HG03342 (cell line): ENCODE measurements around the gene METTL16.
"Not testable (repeated sequence)": the region's sequence is repeated elsewhere in the genome, so short reads cannot be mapped to it uniquely, and the experiment has no call there.

Experiments
- ATAC-seq: cut with Tn5 transposase; IDR thresholded peaks from one replicate; pipeline ENCODE4 v1.9.1; 2021; ENCODE audit warnings: mild to moderate bottlenecking, moderate library complexity; ENCODE audit not compliant: unreplicated experiment

Gene METTL16, protein sequence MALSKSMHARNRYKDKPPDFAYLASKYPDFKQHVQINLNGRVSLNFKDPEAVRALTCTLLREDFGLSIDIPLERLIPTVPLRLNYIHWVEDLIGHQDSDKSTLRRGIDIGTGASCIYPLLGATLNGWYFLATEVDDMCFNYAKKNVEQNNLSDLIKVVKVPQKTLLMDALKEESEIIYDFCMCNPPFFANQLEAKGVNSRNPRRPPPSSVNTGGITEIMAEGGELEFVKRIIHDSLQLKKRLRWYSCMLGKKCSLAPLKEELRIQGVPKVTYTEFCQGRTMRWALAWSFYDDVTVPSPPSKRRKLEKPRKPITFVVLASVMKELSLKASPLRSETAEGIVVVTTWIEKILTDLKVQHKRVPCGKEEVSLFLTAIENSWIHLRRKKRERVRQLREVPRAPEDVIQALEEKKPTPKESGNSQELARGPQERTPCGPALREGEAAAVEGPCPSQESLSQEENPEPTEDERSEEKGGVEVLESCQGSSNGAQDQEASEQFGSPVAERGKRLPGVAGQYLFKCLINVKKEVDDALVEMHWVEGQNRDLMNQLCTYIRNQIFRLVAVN

DNA sequence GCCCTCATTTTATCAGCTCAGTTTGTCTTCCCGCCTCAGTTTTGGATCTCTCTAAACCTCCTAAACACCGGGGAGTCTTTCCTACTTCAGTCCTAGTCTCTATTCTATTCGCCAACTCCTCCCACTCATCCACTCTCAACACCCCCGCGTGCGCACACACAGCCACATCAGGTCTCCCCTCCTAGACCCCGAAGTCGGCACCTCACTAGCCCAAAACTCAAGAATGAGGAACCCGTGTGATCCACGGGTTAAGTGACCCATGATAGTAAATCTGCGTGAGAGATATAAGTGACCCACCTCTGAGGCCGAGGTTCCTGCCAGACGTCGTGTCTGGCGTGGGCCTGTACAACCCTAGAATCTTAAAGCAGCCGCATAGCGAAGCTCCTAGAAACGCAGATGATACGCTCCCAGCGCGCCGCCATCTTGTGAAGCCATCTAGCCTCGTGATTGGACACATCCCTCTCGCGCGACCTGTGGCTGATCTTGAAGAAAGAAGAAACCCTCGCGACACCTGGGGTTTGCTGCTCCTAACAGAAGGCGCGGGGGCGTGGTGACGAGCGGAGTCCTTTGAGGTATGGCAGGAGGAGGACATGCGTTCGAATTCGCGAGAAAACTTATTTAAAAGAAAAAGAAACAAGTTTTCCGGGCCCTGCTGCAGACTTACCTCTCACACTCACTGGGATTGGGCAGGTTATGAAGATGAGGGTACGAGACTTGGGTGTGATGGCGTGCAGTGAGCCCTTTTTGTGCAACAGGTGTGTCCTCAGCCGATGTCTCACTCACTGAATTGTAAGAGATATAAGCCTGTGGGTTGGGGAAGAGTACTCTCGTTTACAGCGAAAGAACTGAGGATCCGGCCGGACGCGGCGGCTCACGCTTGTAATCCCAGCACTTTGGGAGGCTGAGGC is at the start of gene METTL16:
METTL16 (minus strand) TSS at position 427 of the 908 bp plus-strand sequence. CDS start 9,557 bp downstream, outside the sequence.
- peak; percentile 94 for ATAC-seq

DNA sequence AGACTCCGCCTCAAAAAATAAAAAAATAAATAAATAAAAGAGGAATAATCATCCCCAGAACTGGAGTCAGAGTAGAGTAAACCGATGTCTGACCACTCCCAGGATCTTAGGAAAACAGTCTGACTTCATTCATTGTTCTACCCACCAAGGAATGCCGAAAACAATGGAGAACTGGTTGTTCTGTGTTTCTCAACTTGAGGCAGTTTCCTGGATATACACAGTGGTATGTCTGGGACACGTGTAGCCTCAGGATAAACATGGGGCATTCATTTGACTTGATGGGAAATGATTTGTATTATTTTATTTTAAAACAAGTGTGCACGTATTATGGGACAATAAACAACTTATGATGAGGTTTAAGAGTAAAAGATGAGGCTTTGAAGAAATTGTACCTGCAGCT is 49.0 kb upstream of the METTL16 start:
- no peak for ATAC-seq

DNA sequence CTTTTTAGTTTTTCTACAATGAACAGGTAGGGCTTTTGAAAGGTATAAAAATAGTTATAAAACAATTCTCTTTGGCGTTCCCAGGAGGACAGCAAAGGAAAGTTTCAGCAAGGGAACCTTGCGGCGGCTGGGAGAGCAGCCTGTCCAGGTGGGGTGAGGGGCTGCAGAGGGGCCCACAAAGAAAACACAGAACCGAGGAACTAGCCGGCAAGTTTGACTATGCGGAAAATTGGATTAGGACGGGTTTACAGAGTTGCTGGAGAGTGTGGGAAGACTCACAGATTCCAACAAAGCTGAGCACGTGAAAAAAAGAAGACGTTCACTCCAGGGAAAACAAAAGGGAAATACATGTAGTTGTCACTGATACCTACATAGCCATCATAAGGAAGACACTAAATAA is 40.2 kb upstream of the METTL16 start:
- no peak for ATAC-seq

DNA sequence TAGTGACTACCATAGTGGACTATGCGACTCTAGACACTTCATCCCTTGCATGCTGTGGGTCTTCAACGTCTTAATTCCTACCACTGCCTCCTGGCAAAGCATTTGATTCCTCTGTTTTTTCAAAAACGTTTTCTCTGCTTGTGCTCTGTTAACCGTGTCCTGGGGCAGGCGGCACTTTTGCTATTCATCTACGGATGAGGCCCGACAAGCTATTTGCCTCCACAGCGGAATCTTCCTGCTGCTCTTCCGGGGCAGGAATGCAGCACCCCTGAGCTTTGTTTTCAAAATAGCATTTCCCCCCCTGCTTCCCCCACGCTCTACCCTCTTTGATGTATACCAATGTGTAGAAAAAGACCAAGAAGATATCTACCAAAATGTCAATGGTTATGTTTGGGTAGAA is 39.8 kb upstream of the METTL16 start:
- no peak for ATAC-seq

DNA sequence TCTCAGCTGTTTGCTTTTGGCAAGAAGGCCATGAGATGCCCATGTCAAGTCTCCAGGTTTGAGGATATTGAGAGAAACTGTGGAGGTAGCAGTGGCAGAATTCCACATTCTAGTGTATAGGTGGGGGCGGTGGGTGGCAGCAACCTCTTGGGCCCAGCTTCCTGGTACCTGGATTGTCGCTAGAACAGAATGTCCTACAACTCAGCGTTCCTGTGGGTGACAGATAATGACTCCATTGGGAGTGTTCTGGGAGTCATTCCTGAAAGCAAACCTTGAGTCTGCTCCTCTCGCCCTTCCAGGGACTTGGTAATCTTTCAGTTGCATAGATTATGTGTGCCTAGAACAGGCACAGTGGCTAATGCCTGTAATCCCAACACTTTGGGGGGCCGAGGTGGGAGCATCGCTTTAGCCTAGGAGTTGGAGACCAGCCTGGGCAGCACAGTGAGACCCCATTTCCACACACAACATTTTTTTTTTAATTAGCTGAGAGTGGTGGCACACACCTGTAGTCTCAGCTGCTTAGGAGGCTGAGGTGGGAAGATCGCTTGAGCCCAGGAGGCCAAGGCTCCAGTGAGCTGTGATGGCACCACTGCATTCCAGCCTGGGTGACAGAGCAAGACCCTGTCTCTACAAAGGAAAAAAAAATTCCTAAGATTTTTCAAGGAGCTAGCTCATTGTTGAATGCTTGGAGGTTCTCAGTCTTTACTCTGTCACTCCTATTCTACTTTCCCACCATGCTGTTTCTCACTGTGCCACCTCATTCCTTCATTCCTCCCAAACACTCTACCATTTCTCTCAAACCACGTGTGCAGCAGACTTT is 37.9 kb upstream of the METTL16 start:
- no peak for ATAC-seq

DNA sequence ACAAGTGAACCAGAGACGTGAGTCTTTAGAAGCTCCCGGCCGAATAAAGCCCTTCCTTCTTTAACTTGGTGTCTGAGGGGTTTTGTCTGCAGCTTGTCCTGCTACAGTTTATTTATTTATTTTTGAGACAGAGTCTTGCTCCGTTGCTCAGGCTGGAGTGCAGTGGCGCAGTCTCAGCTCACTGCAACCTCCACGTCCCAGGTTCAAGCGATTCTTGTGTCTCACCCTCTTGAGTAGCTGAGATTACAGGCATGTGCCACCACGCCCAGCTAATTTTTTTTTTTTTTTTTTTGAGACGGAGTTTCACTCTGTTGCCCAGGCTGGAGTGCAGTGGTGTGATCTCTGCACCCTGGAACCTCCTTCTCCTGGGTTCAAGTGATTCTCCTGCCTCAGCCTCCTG is 36.3 kb upstream of the METTL16 start:
- not testable (repeated sequence) for ATAC-seq

DNA sequence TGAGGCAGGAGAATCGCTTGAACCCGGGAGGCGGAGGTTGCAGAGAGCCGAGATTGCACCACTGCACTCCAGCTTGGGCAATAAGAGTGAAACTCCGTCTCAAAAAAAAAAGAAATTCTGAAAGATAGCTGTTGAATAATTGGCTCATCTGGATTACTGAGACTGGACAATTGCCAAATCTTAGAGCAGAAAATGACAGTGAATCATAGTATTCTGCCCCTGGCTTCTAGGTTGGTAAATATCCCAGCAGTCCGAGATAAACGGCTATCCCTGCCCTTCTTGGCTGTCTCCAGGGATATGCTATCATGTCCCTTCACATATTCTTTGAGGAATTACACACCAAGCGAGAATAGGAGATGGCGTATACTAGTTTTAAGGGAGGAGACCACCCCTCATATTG is 35.5 kb upstream of the METTL16 start:
- no peak for ATAC-seq

DNA sequence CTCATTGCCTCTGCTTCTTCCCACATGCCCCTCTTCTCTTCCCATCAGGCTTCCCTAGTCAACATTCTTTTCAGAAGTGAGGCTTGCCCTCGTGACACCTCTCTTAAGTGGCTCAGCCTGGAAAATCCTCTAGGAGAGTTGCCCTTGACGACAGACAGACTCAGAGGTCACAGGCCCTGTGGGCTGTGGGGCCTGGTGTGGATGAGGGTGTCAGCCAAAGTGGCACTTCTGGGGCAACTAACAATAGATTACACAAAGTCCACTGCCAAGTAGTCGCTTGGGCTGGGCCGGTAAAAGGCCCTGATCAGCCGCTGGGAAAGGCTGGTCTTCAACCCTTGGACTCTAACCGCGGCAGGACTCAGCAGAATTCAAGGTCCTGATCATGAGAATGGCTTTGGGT is 33.7 kb upstream of the METTL16 start:
- no peak for ATAC-seq

DNA sequence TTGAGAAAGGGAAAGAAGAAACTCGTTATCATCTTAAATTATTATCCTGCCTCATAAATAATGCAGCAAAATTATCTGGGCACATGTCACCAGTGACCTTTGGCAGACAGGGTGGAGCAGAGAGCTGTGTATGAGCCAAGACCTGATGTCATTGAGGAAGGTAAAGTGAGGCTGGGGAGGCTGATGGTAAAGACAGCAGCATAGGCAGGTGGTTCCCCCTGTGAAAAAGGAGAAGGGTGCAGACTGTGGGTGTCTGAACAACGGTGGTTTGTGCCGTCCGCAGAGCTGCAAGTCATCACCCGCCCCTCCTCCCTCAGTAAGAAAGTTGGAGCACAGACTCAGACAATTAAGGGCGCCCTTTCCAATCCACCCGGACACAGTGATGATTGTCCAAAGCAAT is 30.8 kb upstream of the METTL16 start:
- ATAC-seq: no peak

DNA sequence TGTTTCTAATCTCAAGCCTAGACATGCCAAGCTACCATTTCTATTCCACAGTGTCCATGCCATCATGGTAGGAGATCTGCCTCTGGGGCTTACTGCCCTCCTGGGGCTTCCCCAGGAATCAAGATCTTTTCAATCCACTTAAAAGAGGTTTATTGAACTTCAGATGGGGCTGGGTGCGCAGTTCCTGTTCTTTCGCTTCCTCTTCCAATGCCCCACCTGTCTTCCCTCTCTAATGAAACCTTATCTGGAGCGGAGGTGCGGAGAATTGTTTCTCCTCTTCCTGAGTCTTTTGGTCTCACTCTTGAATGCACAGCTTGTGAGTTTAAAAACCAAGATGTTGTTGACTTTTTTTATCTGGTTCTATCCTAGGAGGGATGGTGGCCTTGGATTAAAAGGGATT is 30.4 kb upstream of the METTL16 start:
- no peak for ATAC-seq

DNA sequence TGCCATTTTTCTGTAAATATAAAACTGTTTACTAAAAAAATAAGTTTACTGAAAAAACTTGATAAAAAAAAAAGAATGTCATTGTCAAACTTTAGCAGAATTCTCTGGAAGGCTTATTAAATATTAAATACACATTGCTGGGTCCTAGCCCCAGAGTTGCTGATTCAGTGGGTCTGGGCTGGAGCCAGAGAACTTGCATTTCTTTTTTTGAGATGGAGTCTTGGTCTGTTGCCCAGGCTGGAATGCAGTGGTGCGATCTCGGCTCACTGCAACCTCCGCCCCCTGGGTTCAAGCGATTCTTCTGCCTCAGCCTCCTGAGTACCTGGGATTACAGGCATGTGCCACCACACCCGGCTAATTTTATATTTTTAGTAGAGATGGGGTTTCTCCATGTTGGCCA is 25.9 kb upstream of the METTL16 start:
- not testable (repeated sequence) for ATAC-seq

DNA sequence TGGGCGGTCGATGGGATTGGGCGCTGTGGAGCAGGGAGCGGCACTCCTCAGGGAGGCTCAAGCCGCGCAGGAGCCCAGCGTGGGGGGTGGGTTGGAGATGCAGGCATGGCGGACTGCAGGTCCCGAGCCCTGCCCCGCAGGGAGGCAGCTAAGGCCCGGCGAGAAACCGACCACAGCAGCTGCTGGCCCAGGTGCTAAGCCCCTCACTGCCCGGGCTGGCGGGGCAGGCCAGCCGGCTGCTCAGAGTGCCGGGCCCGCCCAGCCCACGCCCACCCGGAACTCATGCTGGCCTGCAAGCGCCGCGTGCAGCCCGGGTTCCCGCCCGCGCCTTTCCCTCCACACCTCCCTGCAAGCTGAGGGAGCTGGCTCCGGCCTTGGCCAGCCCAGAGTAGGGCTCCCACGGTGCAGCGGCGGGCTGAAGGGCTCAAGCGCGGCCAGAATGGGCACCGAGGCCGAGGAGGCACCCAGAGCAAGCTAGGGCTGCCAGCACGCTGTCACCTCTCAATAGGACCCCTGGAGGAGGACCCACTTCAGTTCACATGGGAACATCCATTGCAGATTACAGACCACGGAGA is 20.5 kb upstream of the METTL16 start:
- ATAC-seq: no peak

DNA sequence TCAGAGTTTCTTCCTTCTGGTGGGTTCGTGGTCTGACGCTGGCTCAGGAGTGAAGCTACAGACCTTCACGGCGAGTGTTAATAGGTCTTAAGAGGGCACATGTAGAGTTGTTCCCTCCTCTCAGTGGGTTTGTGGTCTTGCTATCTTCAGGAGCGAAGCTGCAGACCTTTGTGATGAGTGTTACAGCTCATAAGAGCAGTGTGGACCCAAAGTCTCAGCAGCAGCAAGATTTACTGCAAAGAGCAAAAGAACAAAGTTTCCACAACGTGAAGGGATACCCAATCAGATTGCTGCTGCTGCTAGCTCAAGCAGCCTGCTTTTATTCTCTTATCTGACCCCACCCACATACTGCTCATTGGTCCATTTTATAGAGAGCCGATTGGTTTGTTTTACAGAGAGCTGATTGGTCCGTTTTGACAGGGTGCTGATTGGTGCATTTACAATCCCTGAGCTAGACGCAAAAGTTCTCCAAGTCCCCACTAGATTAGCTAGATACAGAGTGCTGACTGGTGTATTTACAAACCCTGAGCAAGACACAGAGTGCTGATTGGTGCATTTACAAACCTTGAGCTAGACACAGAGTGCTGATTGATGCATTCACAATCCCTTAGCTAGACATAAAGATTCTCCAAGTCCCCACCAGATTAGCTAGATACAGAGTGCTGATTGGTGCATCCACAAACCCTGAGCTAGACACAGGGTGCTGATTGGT is 19.7 kb upstream of the METTL16 start:
- ATAC-seq: not testable (repeated sequence)

DNA sequence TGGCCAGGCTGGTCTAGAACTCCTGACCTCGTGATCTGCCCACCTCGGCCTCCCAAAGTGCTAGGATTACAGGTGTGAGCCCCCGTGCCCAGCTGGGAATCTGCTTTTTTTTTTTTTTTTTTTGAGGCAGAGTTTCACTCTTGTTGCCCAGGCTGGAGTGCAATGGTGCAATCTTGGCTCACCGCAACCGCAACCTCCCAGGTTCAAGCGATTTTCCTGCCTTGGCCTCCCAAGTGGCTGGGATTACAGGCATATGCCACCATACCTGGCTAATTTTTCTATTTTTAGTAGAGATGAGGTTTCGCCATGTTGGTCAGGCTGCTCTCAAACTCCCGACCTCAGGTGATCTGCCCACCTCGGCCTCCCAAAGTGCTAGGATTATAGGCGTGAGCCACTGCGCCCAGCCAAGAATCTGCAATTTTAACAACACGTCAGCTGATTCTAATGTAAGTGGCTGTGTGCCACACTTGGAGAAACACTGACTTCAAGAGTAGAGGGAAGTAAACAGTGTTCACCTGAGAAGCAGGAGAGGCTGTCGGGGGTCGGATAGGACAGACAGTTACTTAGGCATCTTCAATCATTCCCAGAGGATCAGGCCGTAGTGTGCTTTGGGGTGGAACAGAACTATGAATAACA is 10.2 kb upstream of the METTL16 start:
- ATAC-seq: not testable (repeated sequence)

DNA sequence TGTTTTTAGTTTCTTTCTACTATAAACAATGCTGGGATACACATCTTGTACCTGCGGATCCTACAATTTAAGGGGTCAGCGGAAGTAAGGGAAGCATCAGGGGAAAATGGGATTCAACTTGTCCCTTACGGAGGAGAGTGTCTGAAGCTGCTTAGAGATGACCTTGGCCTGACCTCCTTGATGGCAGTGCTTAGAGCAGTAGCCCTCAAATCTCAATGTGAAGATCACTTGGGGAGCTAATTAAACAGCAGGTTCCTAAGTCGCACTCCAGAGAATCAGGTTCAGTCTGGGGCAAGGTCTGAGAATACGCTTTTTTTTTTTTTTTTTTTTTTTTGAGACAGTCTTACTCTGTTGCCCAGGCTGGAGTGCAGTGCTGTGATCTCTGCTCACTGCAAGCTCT is 9.6 kb upstream of the METTL16 start:
- ATAC-seq: no peak

DNA sequence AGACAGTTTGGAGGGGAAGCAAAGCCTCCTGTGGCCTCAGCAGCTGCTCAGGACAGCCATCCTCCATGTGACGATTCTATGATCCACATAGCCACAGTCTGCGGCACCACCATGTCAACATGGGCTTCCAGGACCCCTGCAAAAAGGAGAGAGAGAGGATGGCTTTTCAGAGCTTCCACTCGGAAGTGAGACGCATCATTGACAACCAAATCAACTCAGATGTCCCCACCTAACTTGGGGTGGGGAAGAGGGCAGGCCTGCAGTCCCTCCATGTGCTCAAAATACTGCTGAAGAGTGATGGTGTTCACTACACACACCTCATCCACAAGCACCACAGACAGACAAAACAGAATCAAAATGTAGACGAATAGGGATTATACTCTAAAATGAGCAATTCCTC is 5.9 kb upstream of the METTL16 start:
- no peak for ATAC-seq

DNA sequence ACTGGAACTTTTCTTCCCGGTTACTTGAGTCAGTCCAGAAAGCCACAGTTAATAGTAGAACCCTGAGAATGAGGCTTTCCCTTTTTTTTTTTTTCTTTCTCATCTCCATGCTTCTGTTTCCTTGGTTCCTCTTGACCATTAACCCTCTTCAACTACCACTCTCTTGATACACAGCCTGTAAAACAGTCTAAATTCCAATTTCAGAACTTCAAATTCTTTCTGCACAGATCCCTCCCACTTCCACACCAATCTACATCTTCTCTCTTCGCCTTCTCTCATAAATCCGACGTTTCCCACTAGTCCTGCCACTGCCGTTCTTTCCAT is 588 bp downstream of the METTL16 start:
- ATAC-seq: no peak

DNA sequence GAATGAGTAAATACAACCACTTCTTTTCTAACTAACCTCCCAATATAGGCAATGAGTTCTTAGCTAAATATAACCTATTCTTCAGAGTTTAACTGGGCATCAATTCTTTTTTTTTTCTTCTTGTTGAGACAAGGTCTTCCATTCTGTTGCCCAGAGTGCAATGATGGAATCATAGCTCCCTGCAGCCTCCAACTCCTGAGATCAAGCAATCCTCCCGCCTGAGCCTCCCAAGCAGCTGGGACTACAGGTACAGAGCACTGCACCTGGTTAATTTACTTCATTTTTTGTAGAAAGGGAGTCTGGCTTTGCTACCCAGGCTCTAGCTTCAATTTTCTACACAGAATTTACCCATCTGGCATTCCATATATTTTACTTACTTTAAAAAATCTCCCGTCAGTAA is 1.1 kb downstream of the METTL16 start:
- ATAC-seq: no peak

DNA sequence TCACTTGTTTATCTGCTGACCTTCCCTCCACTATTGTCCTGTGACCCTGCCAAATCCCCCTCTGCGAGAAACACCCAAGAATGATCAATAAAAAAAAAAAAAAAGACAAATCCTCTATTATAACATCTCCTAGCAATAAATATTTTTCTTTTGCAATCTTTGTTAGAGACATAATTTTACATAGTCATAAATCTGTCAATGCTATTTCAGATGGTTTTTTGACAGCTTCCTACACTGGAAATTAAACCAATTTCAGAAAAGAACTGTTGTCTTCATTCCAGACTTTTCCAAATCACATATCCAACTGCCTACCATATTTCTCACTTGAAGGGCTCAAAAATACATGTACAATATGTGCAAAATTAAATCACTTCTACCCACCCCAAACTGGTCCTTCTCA is 3.7 kb downstream of the METTL16 start:
- ATAC-seq: no peak
